ENCODE data around the gene LMX1A. TPM values are rescaled to one million over a fixed set of nuclear protein-coding genes. Genes with fewer than 3 reads are reported as not detected.

LMX1A gene
- total RNA-seq, 1 experiment from 2014 or later = not detected

- DNase-seq (ENCODE audit: low read depth, low spot score) (no peak), ATAC-seq (no peak)
- in situ Hi-C loops (cut with HindIII; ENCODE audit: low pct_unique_long_range_greater_than_20kb, low sequenced_read_pairs) = no loop called here
- CTCF ChIA-PET = no interaction called here
- intact Hi-C loops (cut with micrococcal nuclease; ENCODE audit: unreplicated experiment) = no loop called here
- H3K27ac ChIP-seq (ENCODE audit: low read length) = no peak overlapping the region
- H3K27me3 ChIP-seq (ENCODE audit: control insufficient read depth, insufficient read depth, low read length) = peaks cover 2% of the 10 kb centered on the region; the same call in 1 of the 2 replicates
- no TSS peak for BruUV-seq (replicated peaks)
- H3K9me3 ChIP-seq (ENCODE audit: control insufficient read depth, insufficient read depth, low read depth, low read length) = no peaks in the 10 kb centered on the region
- no peak overlapping the region for H3K4me3 ChIP-seq (ENCODE audit: low read depth in 2 of 2, low read length in 2 of 2)
- H3K4me1 ChIP-seq (ENCODE audit: control insufficient read depth, insufficient read depth, low read length) = no peaks in the 10 kb centered on the region
- POLR2A ChIA-PET = no interaction called here
- no peaks in the 10 kb centered on the region for H3K36me3 ChIP-seq (ENCODE audit: control insufficient read depth, insufficient read depth, low read length)
- TF ChIP-seq SIN3A (IDR thresholded peaks at IDR 0.05; ENCODE audit: borderline replicate concordance, insufficient read depth, low read depth, low read length) (no peak), TCF7L2 (IDR thresholded peaks at IDR 0.05; ENCODE audit: low read depth, low read length) (no peak), REST (IDR thresholded peaks at IDR 0.05; ENCODE audit: insufficient read depth in 1 of 2, low read depth in 2 of 2, low read length in 1 of 2) (no peak), POLR2AphosphoS5 (IDR thresholded peaks at IDR 0.05; ENCODE audit: low read depth, low read length) (no peak), CTCF (IDR thresholded peaks at IDR 0.05) (no peak)
Observed at GRCh38 chr1:165248969-165249571, 107.4 kb downstream of the LMX1A start.

- H3K27me3 ChIP-seq (ENCODE audit: control insufficient read depth, insufficient read depth, low read length) = peaks cover 25% of the 10 kb centered on the region
- no peak overlapping the region for H3K4me3 ChIP-seq (ENCODE audit: low read depth in 2 of 2, low read length in 2 of 2)
- no peak for TF ChIP-seq POLR2AphosphoS5 (IDR thresholded peaks at IDR 0.05; ENCODE audit: low read depth, low read length)
- H3K27ac ChIP-seq (ENCODE audit: low read length) = no peak overlapping the region
- ChIA-PET CTCF (no interaction called here), POLR2A (no interaction called here)
- ATAC-seq = no peak
- H3K4me1 ChIP-seq (ENCODE audit: control insufficient read depth, insufficient read depth, low read length) = no peaks in the 10 kb centered on the region
- no peaks in the 10 kb centered on the region for H3K9me3 ChIP-seq (ENCODE audit: control insufficient read depth, insufficient read depth, low read depth, low read length)
- no peaks in the 10 kb centered on the region for H3K36me3 ChIP-seq (ENCODE audit: control insufficient read depth, insufficient read depth, low read length)
- in situ Hi-C loops (cut with HindIII; ENCODE audit: low pct_unique_long_range_greater_than_20kb, low sequenced_read_pairs) (no loop called here), intact Hi-C loops (cut with micrococcal nuclease; ENCODE audit: unreplicated experiment) (no loop called here)
- DNase-seq (ENCODE audit: low read depth, low spot score) = no peak
- BruUV-seq (replicated peaks) = no TSS peak
Observed at GRCh38 chr1:165241952-165242351, 114.6 kb downstream of the LMX1A start.

- no peak for ATAC-seq
- H3K4me1 ChIP-seq (ENCODE audit: control insufficient read depth, insufficient read depth, low read length) = no peaks in the 10 kb centered on the region
- H3K9me3 ChIP-seq (ENCODE audit: control insufficient read depth, insufficient read depth, low read depth, low read length) = no peaks in the 10 kb centered on the region
- ChIA-PET CTCF (no interaction called here), POLR2A (no interaction called here)
- in situ Hi-C loops (cut with HindIII; ENCODE audit: low pct_unique_long_range_greater_than_20kb, low sequenced_read_pairs) (no loop called here), intact Hi-C loops (cut with micrococcal nuclease; ENCODE audit: unreplicated experiment) (no loop called here)
- TF ChIP-seq POLR2AphosphoS5 (IDR thresholded peaks at IDR 0.05; ENCODE audit: low read depth, low read length) = no peak
- no peak for TF ChIP-seq REST (IDR thresholded peaks at IDR 0.05; ENCODE audit: insufficient read depth in 1 of 2, low read depth in 2 of 2, low read length in 1 of 2)
- no peak for TF ChIP-seq TCF7L2 (IDR thresholded peaks at IDR 0.05; ENCODE audit: low read depth, low read length)
- TF ChIP-seq SIN3A (IDR thresholded peaks at IDR 0.05; ENCODE audit: borderline replicate concordance, insufficient read depth, low read depth, low read length) = no peak
- no peak for TF ChIP-seq CTCF (IDR thresholded peaks at IDR 0.05)
- no peaks in the 10 kb centered on the region for H3K36me3 ChIP-seq (ENCODE audit: control insufficient read depth, insufficient read depth, low read length)
- peaks cover 26% of the 10 kb centered on the region for H3K27me3 ChIP-seq (ENCODE audit: control insufficient read depth, insufficient read depth, low read length)
- no TSS peak for BruUV-seq (replicated peaks)
- no peak for DNase-seq (ENCODE audit: low read depth, low spot score)
- H3K27ac ChIP-seq (ENCODE audit: low read length) = no peak overlapping the region
- no peak overlapping the region for H3K4me3 ChIP-seq (ENCODE audit: low read depth in 2 of 2, low read length in 2 of 2)
Observed at GRCh38 chr1:165241321-165241720, 115.2 kb downstream of the LMX1A start.

All from Panc1 (cell line).